GM03348 (cell line): ENCODE data around the gene TSHB.
A peak's percentile ranks its signal among the peaks of the same experiment; 100 is the strongest.

Experiments used
- DNase-seq: peaks from one replicate; pipeline ENCODE4 v3.0.0; 2012; ENCODE audit warnings: low spot score

Gene TSHB

GRCh38 chr1:115060501-115060900, 30.9 kb downstream of the TSHB start:
- no peak for DNase-seq

- DNase-seq, result peak; percentile 40
Observed at GRCh38 chr1:115062542-115063004, 32.9 kb downstream of the TSHB start.

GRCh38 chr1:115063228-115063901, 33.7 kb downstream of the TSHB start:
- DNase-seq, result no peak

DNA sequence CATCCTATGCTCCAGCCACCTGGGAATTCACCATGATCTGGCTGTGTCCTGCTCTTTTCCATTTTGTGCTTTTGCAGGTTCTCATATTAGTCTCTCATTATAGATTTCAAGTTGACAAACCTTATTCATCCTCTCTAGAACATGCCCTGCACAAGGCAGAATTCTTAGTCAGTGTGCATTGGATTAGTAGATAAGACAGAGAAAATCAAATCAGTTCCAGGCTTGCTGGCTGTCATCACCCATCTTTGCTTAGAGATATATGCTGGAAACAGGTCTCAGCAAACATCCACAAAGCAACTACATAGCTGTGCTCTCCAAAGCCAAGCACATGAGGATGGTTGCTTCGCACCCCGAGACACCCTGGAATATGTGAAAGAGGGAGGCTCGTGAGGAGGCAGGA, 34.8 kb downstream of the TSHB start:
- no peak for DNase-seq

DNA sequence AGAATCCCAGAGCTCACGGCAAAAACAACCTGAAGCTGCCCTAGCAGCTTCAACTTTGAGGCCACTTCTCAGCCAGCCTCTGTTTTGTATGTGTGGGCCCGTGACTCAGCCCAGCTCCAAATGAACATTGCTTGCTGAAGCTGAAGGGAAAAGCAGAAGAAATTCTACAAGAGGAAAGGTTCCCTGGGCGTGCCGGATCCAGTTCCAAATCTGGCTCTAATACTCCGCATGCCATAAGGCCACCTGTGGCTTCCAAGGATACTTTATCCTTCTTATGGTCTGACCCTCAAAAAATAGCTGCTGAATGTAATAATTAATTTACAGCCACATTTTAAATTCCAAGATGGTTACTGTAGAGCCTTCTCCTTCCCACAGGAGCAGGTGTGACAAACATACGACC, 35.4 kb downstream of the TSHB start:
- DNase-seq, result no peak

GRCh38 chr1:115067161-115067859, 37.7 kb downstream of the TSHB start:
- peak; percentile 82 for DNase-seq

DNA sequence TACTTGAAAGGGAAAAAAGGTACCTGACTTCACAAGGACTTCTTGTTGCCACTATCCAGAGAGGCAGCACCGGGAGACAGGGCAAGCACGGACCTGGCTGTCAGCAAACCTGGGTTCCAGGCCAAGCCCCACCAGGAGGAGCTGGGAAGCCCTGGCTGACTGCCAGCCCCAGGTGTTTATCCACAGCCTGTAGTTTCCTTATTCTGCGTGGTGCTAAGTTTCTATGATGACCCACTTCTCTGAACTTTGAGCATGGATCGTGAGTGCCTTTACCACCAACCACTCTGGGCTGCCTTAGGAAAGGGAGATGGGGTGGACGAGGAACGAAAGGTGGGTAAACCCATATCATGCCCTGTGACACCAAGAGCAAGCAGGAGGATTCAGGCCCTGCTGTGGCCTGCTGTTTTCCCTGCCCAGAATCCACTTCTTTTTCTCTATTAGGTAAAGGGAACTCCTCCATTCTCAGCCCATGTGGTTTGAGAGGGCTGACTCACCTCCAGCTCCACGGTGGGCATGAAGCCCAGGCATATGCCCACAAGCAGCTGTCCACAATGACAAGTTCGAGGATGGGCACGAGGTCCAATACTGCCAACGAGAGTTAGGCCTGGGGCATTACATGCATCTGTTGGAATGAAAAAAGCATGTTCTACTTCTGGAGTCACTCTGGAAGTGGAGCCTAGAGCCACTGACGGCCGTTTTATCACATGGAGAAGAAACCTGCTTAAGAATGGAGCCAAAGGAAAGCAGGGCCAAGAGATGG, 39.4 kb downstream of the TSHB start:
- peak; percentile 64 for DNase-seq

DNA sequence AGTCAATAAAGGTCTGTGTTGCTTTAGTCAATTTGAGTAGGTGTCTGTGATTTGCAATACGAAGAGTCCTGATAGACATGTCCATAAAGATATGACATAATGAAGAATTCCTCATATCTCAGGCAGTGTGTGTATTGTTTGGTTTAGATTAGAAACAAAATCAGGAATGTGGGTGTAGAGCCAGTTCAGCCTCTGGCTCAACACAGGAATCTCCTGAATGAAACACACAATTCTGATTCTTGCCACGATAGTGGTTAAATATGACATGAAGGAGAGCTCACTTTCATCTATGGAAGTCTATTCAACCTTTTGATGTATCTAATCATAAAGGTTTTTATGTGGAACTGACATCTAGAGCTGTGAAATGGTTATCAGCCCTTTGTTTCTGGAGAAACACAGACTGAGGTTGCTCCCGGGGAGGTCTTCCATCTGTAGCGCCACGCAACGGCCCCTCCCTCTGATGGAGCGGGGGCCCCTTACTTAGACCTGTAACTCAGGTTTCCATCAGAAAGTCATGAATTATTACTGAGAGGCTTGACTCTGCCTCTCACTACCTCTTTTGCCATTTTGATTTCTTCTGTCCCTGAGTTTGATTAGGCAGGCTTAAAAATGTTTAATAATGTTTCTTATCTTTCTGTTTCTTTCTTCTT, 40.2 kb downstream of the TSHB start:
- peak; percentile 53 for DNase-seq

DNA sequence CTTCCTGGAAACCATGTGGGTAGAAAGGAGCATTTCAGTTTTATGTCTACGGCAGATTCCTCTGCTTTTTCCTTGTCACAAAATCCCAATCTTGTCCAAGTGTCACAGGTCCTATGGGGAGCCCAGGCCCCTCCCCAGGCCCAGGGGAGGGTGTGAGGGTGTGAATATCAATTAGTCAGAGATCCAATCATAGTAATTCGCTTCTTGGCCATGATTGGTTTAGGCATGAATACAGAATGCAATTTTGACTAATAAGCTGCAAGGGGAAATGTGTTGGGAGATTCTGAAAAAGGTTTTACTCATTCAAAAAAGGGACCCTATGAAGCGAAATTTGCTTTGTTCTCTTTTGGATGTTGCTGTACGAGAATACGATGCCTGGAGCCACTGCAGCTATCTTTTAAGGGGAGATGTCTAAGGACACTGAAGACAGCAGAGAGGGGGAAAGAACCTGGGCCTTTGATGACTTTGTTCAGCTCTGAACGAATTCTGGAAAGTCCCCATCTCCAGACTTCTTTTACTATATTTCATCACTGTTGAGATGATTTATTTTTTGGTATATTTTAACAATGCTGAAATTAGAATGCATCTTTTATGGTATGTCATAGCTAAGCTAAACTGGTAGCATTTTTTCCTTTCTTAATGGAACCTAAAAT, 41.5 kb downstream of the TSHB start:
- no peak for DNase-seq

DNA sequence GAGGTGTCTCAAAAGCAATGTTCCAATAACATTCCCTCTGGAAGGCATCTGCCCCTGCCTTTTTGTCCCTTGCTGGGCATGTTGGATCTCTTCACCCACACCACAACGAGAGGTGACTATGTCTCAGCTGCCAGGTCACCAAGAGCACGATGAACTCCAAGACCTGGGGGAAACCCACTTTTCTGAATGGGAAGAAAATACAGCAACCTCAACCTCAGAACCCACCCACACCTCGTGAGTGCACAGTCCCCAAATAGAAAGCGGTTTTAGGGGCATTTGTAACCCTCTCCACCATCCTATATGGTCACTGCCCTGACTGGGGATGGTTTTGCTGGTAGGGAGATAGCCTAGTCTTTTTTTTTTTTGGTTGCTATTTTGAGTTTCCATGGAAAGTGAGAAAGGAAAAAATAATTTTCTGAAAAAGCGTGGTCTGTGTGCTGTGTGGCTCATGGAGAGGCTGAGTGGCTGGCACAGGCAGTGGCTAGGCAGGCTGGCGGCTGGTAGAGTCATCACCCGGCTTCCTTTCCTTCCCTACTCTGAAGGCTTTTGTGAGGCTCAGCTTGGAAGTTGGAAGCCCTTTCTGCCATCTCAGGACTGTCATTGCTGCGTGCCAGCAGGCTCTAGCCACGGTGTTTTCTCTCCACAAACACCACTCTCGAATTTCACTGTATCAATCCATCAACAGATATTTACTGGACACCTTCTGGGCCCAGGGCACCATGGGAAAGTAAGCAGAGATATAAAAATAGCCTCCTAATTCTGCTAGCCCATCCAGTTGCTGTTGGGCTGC, 43.9 kb downstream of the TSHB start:
- no peak for DNase-seq

- DNase-seq, result no peak
Observed at GRCh38 chr1:115074839-115075534, 45.4 kb downstream of the TSHB start.

DNA sequence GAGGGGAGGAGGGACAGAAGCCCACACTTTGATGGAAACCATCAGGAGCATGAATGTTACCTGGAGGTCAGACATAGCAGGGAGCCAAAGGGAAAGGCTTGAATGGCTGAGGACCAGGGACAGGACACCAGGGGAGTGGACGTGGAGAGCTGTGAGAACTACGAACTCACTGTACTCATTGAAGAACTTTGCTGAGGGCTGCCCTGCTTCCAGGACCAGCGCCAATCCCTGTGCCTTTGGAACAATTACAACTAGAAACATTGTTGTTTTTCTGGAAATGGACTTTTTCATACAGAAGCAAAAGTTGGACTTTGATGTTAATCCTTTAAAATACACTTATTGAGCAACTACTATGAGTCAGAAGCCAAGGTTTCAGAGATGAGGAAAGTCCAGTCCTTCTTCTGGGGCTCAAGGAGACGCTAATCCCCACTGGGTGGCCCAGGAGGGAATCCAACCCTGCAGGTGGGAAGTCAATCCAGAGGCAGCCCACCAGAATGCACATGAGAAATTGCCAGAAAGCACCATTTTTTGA, 46.8 kb downstream of the TSHB start:
- peak; percentile 48 for DNase-seq

- DNase-seq, result peak; percentile 49
Observed at GRCh38 chr1:115077286-115077983, 47.8 kb downstream of the TSHB start.

DNA sequence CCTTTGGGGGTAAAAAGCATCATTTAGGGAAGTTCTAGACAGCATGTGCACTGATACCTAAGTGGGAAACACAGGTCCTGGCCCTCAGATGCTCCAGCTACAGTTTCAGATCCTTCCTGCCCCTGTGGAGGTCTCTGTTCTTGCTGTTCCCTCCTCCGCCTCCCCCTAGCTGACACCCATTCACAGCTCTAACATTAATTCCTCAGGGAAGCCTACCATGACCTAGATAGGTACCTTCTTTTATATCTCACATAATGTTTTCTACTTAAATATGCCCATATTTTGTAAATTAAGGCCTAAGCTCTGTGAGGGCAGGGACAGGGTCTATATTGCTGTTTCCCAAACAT, 48.3 kb downstream of the TSHB start:
- no peak for DNase-seq

DNA sequence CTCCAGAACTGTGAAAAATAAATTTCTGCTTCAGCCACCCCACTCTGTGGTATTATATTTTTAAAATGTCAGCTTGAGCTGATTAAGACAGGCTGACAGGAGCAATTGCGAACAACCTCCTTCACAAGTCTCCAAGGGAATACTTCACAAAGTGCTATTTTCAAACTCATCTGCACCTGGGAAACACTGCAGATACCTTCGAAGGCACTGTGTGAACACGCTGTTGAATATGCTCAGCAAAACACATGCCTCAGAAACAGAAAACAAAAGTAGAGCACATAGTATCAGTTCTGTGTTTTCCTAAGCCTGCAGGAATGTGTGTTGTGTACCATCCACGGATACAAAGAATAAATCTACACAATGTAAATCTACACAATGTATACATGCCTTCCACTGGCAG, 49.1 kb downstream of the TSHB start:
- no peak for DNase-seq

DNA sequence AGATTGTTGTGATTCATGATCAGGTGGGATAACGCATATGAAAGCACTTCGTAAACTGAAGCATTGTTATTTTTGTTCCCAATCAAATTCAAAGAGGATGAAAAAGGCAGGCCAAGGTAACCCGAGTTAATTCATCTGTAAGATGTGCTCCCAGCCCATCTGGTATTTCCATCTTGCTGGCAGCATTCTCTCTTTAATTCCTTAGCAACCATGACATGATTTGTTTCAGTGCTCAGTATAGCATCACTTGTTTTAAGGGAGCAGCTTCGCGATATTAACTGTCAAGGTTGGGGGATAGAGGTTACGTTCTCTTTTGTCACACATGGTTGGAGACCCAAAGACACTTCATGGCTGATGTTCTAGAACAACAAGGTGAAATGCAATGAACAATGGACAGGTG, 53.3 kb downstream of the TSHB start:
- DNase-seq, result no peak
